Vagina (tissue), 2 donors: ENCODE data around the gene SPATA24.

ENCODE experiments used
- POLR2A ChIP-seq, 2 donors: fragments of 450-650 bp; IDR thresholded peaks; one replicate each; pipeline ENCODE4 v1.6.1; 2017; ENCODE audit warnings: antibody characterized with exemption in 2 of 2, mild to moderate bottlenecking in 2 of 2, moderate library complexity in 2 of 2
- TF ChIP-seq, protein P1 (sequence below), 3 experiments: fragments of 450-650 bp in 2 of 3; fragments of 200-600 bp in 1 of 3; sonication (generic) in 1 of 3; IDR thresholded peaks; one replicate each; pipeline ENCODE4 v1.5.1; 2017 to 2019; ENCODE audit warnings: antibody characterized with exemption in 3 of 3, mild to moderate bottlenecking in 2 of 3, moderate library complexity in 2 of 3

DNA sequence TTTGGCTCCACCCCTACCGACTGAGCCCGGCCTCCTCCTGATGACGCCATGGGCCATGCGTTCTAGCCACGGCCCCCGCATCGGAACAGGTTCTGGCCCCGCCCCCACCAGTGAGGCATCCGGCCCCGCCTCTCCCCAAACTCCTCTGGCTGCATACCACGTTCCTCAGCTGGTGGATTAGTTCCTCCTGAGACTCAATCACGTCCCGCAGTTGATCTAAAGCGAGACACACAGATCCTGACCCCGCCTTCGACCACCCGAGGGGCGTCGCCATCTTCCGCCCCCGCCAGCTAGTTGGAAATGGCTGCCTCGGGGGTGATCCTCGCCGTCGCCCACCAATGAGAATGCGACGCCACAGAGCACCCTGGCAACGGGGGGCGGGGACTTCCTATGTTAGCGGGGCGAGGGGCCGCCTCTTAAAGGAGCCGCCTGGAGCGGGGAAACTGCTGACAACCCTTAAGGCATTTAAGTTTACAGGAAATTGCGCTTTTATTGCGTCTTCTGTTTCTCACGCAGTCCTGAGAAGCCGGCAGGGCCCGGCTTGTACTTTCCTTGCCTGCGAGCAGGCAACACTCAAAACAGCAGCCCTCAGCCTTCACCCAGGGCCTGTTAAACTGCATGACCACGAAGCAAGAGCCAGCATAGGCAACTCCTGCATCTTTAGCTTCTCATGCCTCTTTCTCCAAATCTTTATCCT lies at the start of gene SPATA24:
- TF ChIP-seq, protein P1, sequence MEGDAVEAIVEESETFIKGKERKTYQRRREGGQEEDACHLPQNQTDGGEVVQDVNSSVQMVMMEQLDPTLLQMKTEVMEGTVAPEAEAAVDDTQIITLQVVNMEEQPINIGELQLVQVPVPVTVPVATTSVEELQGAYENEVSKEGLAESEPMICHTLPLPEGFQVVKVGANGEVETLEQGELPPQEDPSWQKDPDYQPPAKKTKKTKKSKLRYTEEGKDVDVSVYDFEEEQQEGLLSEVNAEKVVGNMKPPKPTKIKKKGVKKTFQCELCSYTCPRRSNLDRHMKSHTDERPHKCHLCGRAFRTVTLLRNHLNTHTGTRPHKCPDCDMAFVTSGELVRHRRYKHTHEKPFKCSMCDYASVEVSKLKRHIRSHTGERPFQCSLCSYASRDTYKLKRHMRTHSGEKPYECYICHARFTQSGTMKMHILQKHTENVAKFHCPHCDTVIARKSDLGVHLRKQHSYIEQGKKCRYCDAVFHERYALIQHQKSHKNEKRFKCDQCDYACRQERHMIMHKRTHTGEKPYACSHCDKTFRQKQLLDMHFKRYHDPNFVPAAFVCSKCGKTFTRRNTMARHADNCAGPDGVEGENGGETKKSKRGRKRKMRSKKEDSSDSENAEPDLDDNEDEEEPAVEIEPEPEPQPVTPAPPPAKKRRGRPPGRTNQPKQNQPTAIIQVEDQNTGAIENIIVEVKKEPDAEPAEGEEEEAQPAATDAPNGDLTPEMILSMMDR (IDR thresholded peaks at IDR 0.05), result no peak
- TF ChIP-seq POLR2A (IDR thresholded peaks at IDR 0.05), result peak in 1 of 2 donors; percentile 8
